NCI-H82 treated with DMSO at 0.1 percent for 48 hours (cell line): Measurements from ENCODE around the gene TPM2.

ENCODE experiments used
- DNase-seq: peaks from one replicate; lab custom pipeline; 2025; ENCODE audit not compliant: unreplicated experiment; lab: John Stamatoyannopoulos, UW

The TPM2 gene

DNA sequence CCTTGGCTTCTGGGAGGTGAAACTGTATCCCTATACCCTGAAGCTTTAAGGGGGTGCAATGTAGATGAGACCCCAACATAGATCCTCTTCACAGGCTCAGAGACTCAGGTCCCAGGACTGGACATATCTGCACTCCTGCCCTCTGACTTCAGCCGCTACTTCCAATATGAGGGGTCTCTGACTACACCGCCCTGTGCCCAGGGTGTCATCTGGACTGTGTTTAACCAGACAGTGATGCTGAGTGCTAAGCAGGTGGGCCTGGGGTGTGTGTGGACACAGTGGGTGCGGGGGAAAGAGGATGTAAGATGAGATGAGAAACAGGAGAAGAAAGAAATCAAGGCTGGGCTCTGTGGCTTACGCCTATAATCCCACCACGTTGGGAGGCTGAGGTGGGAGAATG is 10.6 kb downstream of the TPM2 start:
- no peak for DNase-seq

DNA sequence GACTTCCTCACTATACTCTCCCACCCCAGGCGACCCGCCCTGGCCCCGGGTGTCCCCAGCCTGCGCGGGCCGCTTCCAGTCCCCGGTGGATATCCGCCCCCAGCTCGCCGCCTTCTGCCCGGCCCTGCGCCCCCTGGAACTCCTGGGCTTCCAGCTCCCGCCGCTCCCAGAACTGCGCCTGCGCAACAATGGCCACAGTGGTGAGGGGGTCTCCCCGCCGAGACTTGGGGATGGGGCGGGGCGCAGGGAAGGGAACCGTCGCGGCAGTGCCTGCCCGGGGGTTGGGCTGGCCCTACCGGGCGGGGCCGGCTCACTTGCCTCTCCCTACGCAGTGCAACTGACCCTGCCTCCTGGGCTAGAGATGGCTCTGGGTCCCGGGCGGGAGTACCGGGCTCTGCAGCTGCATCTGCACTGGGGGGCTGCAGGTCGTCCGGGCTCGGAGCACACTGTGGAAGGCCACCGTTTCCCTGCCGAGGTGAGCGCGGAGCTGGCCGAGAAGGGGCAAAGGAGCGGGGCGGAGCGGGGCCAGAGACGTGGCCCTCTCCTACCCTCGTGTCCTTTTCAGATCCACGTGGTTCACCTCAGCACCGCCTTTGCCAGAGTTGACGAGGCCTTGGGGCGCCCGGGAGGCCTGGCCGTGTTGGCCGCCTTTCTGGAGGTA is 13.9 kb downstream of the TPM2 start:
- no peak for DNase-seq

DNA sequence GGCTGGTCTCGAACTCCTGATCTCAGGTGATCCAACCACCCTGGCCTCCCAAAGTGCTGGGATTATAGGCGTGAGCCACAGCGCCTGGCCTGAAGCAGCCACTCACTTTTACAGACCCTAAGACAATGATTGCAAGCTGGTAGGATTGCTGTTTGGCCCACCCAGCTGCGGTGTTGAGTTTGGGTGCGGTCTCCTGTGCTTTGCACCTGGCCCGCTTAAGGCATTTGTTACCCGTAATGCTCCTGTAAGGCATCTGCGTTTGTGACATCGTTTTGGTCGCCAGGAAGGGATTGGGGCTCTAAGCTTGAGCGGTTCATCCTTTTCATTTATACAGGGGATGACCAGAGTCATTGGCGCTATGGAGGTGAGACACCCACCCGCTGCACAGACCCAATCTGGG is 14.5 kb downstream of the TPM2 start:
- DNase-seq = no peak

DNA sequence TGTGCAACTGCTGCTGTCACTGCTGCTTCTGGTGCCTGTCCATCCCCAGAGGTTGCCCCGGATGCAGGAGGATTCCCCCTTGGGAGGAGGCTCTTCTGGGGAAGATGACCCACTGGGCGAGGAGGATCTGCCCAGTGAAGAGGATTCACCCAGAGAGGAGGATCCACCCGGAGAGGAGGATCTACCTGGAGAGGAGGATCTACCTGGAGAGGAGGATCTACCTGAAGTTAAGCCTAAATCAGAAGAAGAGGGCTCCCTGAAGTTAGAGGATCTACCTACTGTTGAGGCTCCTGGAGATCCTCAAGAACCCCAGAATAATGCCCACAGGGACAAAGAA is 15.7 kb downstream of the TPM2 start:
- no peak for DNase-seq

DNA sequence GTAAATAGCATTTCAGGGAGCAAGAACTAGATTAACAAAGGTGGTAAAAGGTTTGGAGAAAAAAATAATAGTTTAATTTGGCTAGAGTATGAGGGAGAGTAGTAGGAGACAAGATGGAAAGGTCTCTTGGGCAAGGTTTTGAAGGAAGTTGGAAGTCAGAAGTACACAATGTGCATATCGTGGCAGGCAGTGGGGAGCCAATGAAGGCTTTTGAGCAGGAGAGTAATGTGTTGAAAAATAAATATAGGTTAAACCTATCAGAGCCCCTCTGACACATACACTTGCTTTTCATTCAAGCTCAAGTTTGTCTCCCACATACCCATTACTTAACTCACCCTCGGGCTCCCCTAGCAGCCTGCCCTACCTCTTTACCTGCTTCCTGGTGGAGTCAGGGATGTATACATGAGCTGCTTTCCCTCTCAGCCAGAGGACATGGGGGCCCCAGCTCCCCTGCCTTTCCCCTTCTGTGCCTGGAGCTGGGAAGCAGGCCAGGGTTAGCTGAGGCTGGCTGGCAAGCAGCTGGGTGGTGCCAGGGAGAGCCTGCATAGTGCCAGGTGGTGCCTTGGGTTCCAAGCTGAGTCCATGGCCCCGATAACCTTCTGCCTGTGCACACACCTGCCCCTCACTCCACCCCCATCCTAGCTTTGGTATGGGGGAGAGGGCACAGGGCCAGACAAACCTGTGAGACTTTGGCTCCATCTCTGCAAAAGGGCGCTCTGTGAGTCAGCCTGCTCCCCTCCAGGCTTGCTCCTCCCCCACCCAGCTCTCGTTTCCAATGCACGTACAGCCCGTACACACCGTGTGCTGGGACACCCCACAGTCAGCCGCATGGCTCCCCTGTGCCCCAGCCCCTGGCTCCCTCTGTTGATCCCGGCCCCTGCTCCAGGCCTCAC is 16.3 kb downstream of the TPM2 start, which contains the start of gene CA9:
Gene CA9 (plus strand): TSS at position 797 of the 893 bp plus-strand sequence. CDS start 32 bp downstream, at position 829.
- no peak for DNase-seq

DNA sequence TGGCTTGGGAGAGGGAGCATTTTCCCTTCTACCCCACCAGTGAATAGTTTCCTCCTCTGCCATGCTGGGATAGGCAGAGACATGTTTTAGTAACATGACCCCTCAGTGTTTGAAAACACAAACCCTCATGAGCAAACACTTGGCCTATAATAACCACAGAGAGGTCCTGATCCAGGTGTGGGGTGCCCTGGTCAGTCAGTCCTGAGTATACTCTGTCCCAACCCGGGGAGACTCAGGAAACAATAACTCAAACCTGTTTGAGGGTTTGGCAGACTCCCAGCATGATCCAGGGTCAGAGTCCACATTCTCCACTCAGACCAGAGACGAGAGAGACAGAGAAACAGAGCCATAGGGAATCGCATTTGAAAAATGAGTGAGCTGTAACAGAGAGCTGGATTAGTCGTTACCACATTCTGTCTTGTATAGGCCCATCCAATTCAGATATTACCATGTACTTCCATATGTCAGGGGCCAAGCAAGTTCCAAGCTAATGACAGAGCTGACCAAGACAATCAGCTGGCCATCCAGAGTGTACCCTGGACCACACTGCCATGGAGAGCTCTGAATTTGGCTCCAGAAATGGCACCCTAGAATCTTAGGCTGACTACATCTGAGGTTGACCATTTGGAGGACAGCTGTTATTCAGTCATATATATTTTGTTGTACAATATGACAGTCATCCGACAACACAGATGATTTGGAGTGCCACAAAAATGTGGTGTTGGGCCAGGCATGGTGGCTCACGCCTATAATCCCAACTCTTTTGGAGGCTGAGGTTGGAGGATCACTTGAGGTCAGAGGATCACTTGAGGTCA is 20.2 kb downstream of the TPM2 start:
- DNase-seq = no peak

DNA sequence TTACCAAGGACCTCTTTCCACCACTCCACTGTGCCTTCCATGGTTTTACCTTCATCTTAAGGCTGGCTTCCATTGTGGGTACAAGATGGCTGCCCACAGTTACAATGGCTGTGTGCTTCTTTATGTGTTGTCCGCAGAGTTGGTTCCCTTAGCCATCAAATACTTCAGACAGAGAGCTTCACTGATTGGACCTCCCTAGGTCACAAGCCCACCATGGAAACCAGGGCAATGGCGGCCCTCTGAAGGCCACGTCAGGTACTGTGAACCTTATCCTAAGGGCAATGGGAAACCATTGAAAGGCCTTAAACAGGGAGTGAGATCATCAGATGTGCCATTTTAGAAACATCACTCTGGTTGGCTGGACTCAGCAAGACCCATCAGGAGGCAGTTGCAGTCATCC is 21.8 kb downstream of the TPM2 start:
- no peak for DNase-seq

DNA sequence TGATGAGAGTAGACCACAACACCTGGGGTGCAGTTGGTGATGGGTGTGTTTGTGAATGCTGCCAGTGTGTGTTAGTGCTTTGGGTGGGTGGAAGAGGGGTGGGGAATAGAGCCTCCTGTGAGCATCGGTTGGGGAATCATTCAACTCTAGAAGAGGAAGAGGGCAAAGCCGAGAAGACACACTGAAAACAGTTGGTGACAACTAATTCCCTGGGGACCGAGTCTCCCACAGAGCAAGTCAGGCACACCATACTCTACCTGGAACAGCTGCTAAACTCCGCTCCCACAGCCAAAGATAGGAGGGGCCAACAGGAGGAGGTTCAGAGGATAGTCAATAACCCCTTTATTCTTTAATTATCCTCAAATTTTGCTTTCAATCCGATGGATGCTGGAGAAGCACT is 23.2 kb downstream of the TPM2 start:
- no peak for DNase-seq

DNA sequence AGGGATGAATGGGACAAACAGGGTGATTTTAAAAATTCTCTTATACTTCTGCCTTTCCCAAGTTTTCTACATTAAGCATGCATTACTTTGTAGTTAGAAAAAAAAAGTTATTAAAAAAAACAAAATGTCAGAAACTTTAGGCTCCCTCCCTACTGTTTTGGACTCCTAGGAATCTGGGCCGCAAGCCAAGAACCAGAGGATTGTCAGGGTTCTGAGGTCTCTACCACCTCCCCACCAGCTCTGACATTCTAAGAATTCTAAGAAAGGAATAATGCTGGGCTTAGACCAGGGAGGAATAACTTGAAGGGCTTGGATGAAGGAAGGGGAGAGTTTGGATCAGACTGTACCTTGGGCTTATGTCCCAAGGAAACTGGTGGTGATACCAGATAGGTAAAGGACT is 23.7 kb downstream of the TPM2 start:
- no peak for DNase-seq

DNA sequence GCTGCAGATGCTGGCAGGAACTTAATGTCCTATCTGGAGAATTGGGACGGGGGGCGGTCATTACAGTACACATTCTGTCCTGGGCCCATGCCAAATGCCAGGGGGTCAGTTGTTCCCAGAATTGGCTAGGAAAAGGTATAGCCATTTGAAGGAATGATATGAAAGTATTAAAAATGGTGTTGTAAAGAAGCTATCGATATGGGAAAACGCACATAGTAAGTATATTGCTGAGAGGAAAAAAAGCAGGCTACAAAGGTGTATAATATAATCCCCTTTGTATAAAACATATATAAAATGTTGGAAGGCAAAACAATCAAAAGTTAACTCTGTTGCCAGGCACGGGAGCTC is 24.3 kb downstream of the TPM2 start:
- DNase-seq = no peak

DNA sequence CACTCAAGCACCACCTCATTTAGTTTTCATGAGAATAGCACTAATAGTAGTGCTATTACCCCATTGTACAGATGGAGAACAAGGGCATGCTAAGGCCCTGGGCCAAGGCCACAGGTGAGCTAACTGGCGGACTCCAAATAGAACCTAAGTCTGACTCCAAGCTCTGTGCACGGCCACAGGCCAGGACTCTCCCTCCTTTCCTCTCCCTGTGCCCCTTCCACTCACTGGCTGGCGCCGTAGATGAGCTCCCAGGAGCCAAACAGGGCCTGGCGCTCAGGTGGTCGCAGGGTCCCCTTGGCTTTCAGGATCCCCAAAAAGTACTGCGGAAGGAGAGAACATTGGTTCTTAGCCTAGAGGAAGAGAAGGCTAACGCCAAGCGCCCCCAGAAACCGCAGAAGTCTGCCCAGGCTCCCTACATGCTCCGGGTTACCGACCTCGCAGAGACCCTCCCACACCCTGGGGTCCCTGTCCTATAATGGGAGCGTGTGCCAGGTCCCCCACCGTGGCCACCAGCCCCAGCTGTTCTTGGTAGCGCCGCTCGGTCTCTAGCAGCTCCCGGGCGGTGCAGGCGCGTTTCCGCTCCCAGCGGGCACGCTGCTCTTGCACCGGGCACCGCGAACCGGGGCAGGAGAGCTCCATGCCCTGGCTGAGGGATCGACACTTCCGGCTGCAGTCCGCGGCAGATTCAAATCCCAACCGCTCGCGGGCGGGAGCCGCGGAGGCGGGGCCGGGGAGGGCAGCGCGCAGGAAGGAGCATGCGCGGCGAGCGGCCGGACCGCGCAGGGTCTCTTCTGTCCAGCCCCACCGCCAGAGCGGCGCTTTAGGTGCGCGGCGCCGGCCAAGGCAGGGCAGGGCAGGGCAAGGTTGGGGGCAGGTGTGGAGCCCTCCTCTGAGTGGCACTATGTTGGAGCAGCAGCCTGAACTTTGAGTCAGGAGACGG is 24.9 kb downstream of the TPM2 start, which contains the start of gene ARHGEF39:
Gene ARHGEF39 (minus strand): TSS at position 665 of the 940 bp plus-strand sequence. CDS start 26 bp downstream, at position 639.
- DNase-seq = peak; percentile 35

DNA sequence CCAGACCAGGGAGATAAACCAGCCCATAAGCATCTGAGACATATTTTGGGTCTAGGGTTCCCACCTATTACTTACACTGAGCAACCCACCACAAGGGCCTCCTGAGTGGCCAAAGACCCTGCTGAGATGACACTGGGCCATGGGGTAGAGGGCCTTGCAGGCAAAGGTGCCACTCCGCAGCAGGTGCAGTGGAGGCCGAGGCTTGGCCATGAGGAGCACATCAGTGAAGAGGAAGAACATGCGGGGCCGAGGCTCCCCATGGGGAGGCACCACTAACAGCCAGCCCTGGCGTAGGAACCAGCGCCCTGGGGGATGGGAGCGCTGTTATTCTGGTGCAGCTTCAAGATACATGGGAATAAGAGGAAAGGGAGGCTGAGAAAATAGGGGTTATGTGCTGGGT is 27.3 kb downstream of the TPM2 start:
- DNase-seq = no peak

DNA sequence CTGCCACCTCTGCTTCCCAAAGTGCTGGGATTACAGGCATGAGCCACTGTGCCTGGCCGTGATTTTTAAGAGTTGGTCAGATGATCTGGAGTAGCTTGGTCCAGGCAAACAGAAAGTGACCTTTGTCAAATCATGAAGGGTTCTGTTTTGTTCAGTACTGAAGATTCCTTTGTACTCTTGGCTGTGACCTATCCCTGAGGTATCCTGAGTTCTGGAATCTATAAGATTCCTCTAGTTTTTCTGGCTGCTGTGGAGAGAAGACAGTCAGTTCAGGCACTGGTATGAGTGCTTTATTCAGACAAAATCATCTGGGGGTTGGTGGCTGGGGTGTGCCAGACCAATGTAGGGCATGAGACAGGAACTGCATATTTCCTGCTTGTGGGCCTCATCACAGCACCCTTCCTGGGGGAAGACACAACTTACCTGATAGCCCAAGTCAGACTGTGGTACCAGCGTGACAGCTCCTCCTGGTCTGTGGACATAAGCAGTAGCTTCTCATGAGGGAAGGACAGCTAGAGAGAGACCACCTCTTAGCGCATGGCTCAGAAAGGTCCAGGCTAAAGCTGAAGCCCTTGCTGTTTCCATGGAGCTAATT is 27.9 kb downstream of the TPM2 start:
- DNase-seq = no peak

DNA sequence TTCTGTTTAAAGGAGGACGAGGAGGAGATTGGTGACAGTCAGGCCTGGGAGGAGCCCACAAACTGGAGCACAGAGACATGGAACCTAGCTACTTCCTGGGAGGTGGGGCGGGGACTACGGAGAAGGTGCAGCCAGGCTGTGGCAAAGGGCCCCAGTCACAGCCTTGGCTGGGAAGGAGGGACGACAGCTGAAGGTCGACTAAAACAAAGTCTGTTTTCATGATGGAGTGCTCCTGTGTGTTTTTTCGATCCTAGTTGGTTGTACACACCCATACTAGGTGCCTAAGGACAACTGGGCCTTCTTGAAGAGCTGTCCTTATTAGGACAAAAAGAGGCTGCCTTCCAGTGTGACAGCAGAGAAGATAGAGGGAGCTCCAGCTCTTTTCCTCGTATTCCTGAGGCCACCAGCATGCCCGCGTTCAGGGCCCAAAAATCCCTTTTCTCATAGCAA is 28.7 kb downstream of the TPM2 start:
- DNase-seq = no peak

DNA sequence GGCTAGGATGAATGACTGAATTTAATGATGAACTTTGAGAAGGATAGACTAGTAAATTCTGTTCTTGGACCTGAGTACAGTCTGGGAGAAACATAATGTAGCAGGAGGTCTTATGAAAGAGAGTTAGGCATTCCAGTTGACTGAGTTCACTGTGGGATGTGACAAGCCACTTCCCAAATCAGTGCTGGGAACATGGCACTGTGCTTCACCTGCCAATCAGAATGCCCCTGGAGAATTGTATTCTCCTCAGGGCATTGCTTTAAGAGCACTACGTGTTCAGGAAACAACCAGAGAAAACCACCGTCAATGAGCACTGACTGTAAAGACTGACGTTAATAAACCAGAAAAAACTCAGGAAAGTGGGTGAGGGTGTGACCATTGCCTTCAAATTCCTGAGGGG is 30.4 kb downstream of the TPM2 start:
- DNase-seq = no peak

DNA sequence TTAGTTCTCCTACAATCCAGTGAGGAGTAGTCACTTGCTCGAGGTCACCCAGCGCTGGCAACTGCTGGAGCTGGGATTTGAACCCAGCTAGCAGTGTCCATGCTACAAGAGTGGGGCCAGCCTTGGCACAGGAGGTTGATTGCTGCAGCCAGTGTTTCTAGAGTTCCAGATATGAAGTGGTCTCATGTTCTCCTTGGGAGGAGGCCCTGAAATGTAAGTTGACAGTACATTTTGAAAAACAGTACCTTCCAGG is 30.8 kb downstream of the TPM2 start:
- DNase-seq = no peak

DNA sequence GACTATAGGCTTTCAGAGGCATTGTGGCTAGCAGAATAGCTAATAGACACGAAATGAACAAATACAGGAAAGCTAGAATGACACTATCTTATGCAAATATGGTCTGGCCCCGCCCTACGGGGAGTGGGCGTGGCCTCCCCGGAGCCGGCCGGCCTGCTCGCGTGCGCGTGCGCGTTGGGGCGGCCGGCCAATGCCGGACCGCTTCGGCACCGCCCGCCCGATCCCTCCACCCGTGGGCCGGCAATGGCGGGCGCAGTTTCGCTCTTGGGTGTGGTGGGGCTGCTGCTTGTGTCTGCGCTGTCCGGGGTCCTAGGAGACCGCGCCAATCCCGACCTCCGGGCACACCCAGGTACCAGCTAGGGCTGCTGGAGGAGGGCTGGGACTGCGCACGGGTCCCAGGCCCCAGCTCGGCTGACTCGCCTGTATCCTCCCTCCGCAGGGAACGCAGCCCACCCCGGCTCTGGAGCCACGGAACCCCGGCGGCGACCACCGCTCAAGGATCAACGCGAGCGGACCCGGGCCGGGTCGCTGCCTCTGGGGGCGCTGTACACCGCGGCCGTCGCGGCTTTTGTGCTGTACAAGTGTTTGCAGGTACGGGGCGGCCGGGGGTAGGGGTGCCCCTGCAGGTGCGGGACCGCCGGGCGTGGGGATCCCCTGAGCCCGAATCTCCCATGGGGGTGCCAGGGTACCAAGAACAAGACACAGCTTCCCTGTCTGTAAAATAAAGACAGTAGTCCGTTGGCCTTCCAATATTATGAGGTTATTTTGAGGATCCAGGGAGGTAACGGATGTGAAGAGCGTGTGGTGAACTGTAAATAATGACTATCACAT is 31.4 kb downstream of the TPM2 start, which contains the start of gene CCDC107:
Gene CCDC107 (plus strand): TSS at position 156 of the 831 bp plus-strand sequence. CDS start 88 bp downstream, at position 244.
- peak; percentile 55 for DNase-seq

DNA sequence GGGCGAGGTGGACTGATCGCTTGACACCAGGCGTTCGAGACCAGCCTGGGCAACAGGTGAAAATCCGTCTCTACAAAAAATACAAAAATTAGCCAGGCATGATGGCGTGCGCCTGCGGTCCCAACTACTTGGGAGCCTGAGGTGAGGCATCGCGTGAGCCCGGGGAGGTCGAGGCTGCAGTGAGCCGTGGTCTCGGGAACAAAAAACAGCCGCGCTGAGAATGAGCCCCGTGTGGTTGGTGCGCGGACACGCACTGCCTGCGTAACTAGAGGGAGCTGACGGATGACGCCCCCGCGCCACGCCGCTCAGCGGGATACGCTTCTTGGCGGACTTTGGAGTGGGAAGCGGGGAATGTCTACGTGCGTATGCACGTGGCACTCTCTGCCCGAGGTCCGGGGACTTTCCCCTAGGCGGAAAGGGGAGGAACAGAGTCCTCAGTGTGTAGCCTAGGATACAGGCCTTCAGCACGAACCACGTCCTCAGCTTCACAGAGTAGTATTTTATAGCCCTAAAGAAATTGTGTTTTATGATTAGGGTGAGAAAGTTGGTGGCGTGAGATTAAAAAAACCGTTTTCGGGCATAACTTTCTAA is 32.1 kb downstream of the TPM2 start, which contains the start of gene RMRP:
Gene RMRP (minus strand): TSS at position 474 of the 591 bp plus-strand sequence.
- peak; percentile 90 for DNase-seq
